UCSD-AML1 (cell line): ENCODE measurements around the gene XYLT2.

Experiments used
- DNase-seq: peaks from one replicate; lab custom pipeline; 2025; ENCODE audit not compliant: unreplicated experiment; lab: John Stamatoyannopoulos, UW

The XYLT2 gene

GRCh38 chr17:50319306-50320004 is 26.5 kb upstream of the XYLT2 start:
- no peak for DNase-seq

- no peak for DNase-seq
These were observed 23.7 kb upstream of the XYLT2 start for GRCh38 chr17:50322271-50322670.

- no peak for DNase-seq
These were observed 22.9 kb upstream of the XYLT2 start for GRCh38 chr17:50323060-50323459.

GRCh38 chr17:50325906-50326305 is 20.0 kb upstream of the XYLT2 start:
- no peak for DNase-seq

GRCh38 chr17:50326831-50327364 is 19.0 kb upstream of the XYLT2 start:
- no peak for DNase-seq

- no peak for DNase-seq
These were observed 17.3 kb upstream of the XYLT2 start for GRCh38 chr17:50328363-50329325.

- no peak for DNase-seq
These were observed 16.2 kb upstream of the XYLT2 start for GRCh38 chr17:50329716-50330115.

GRCh38 chr17:50330151-50330775 is 15.7 kb upstream of the XYLT2 start:
- DNase-seq, result no peak

GRCh38 chr17:50331085-50331791 is 14.7 kb upstream of the XYLT2 start:
- DNase-seq, result no peak

GRCh38 chr17:50332196-50332595 is 13.7 kb upstream of the XYLT2 start:
- no peak for DNase-seq

- DNase-seq, result peak; percentile 56
These were observed 12.5 kb upstream of the XYLT2 start for GRCh38 chr17:50333291-50334057.

GRCh38 chr17:50337956-50338355 is 8.0 kb upstream of the XYLT2 start:
- peak; percentile 45 for DNase-seq

- no peak for DNase-seq
These were observed 7.3 kb upstream of the XYLT2 start for GRCh38 chr17:50338645-50339044.

GRCh38 chr17:50339381-50339780 is 6.5 kb upstream of the XYLT2 start:
- no peak for DNase-seq

- peak; percentile 70 for DNase-seq
These were observed 1.1 kb upstream of the XYLT2 start for GRCh38 chr17:50344731-50345365.

GRCh38 chr17:50346313-50347116 is 589 bp downstream of the XYLT2 start:
- DNase-seq, result peak; percentile 64

GRCh38 chr17:50347117-50347893 is 1.4 kb downstream of the XYLT2 start:
- DNase-seq, result no peak

- DNase-seq, result no peak
These were observed 2.0 kb downstream of the XYLT2 start for GRCh38 chr17:50347894-50348291.
